HG03045 (cell line): ENCODE measurements around the gene DNAJC27.
A peak's percentile ranks its signal among the peaks of the same experiment; 100 is the strongest.
"Not testable (repeated sequence)": the region's sequence is repeated elsewhere in the genome, so short reads cannot be mapped to it uniquely, and the experiment has no call there.

Experiments
- ATAC-seq: cut with Tn5 transposase; IDR thresholded peaks from one replicate; pipeline ENCODE4 v1.9.1; 2021; ENCODE audit warnings: mild to moderate bottlenecking, moderate library complexity; ENCODE audit not compliant: unreplicated experiment

DNAJC27 gene

GRCh38 chr2:24971536-24972314 is at the start of gene DNAJC27:
Gene DNAJC27, minus strand, starts transcription at chr2:24971955. Its CDS starts 51 bp downstream, at chr2:24971904.
- peak; percentile 94 for ATAC-seq

- ATAC-seq = no peak
Observed at GRCh38 chr2:25018681-25019080, 46.9 kb upstream of the DNAJC27 start.

- ATAC-seq = no peak
Observed at GRCh38 chr2:25014631-25015030, 42.9 kb upstream of the DNAJC27 start.

- ATAC-seq = not testable (repeated sequence)
Observed at GRCh38 chr2:25011342-25011741, 39.6 kb upstream of the DNAJC27 start.

GRCh38 chr2:25009954-25010353 is 38.2 kb upstream of the DNAJC27 start:
- no peak for ATAC-seq

GRCh38 chr2:25002066-25002465 is 30.3 kb upstream of the DNAJC27 start:
- ATAC-seq = no peak

GRCh38 chr2:25001325-25001637 is 29.5 kb upstream of the DNAJC27 start:
- no peak for ATAC-seq

GRCh38 chr2:25000503-25001324 is 29.0 kb upstream of the DNAJC27 start:
- no peak for ATAC-seq

GRCh38 chr2:25000036-25000435 is 28.3 kb upstream of the DNAJC27 start:
- ATAC-seq = no peak

GRCh38 chr2:24999097-24999496 is 27.3 kb upstream of the DNAJC27 start:
- not testable (repeated sequence) for ATAC-seq

GRCh38 chr2:24994146-24994724 is 22.5 kb upstream of the DNAJC27 start:
- no peak for ATAC-seq

GRCh38 chr2:24993406-24994145 is 21.8 kb upstream of the DNAJC27 start:
- ATAC-seq = no peak

- ATAC-seq = no peak
Observed at GRCh38 chr2:24986372-24986771, 14.6 kb upstream of the DNAJC27 start.

GRCh38 chr2:24985511-24985910 is 13.8 kb upstream of the DNAJC27 start:
- no peak for ATAC-seq

GRCh38 chr2:24984912-24985311 is 13.2 kb upstream of the DNAJC27 start:
- ATAC-seq = no peak

GRCh38 chr2:24981411-24982136 is 9.8 kb upstream of the DNAJC27 start:
- no peak for ATAC-seq

- no peak for ATAC-seq
Observed at GRCh38 chr2:24978661-24979060, 6.9 kb upstream of the DNAJC27 start.

- ATAC-seq = no peak
Observed at GRCh38 chr2:24977631-24978030, 5.9 kb upstream of the DNAJC27 start.

- no peak for ATAC-seq
Observed at GRCh38 chr2:24973812-24974211, 2.1 kb upstream of the DNAJC27 start.

GRCh38 chr2:24972315-24972961 is 683 bp upstream of the DNAJC27 start:
- ATAC-seq = no peak
